NCI-H146 treated with DMSO at 0.1 percent for 48 hours (cell line): ENCODE measurements around the gene COL4A2.
"Not testable (repeated sequence)": the region's sequence is repeated elsewhere in the genome, so short reads cannot be mapped to it uniquely, and the experiment has no call there.

Experiments
- DNase-seq: peaks from one replicate; lab custom pipeline; 2025; ENCODE audit not compliant: unreplicated experiment; lab: John Stamatoyannopoulos, UW

Gene COL4A2

GRCh38 chr13:110320645-110321044, 13.6 kb downstream of the COL4A2 start:
- no peak for DNase-seq

- not testable (repeated sequence) for DNase-seq
These were observed 14.5 kb downstream of the COL4A2 start for GRCh38 chr13:110321573-110321972.

- no peak for DNase-seq
These were observed 15.2 kb downstream of the COL4A2 start for GRCh38 chr13:110322126-110322827.

- DNase-seq: no peak
These were observed 15.7 kb downstream of the COL4A2 start for GRCh38 chr13:110322828-110323171.

- no peak for DNase-seq
These were observed 16.2 kb downstream of the COL4A2 start for GRCh38 chr13:110323172-110323891.

GRCh38 chr13:110324026-110324749, 17.1 kb downstream of the COL4A2 start:
- no peak for DNase-seq

- no peak for DNase-seq
These were observed 19.3 kb downstream of the COL4A2 start for GRCh38 chr13:110326263-110326904.

- DNase-seq: no peak
These were observed 20.1 kb downstream of the COL4A2 start for GRCh38 chr13:110327051-110327721.

GRCh38 chr13:110328573-110328972, 21.5 kb downstream of the COL4A2 start:
- DNase-seq: no peak

GRCh38 chr13:110329258-110329657, 22.2 kb downstream of the COL4A2 start:
- DNase-seq: no peak

- no peak for DNase-seq
These were observed 22.8 kb downstream of the COL4A2 start for GRCh38 chr13:110329798-110330461.

- DNase-seq: no peak
These were observed 23.5 kb downstream of the COL4A2 start for GRCh38 chr13:110330491-110331011.

GRCh38 chr13:110331362-110331761, 24.3 kb downstream of the COL4A2 start:
- no peak for DNase-seq

- no peak for DNase-seq
These were observed 25.7 kb downstream of the COL4A2 start for GRCh38 chr13:110332750-110333149.

- DNase-seq: no peak
These were observed 26.8 kb downstream of the COL4A2 start for GRCh38 chr13:110333837-110334236.

- DNase-seq: no peak
These were observed 27.2 kb downstream of the COL4A2 start for GRCh38 chr13:110334256-110334655.

- no peak for DNase-seq
These were observed 27.9 kb downstream of the COL4A2 start for GRCh38 chr13:110334841-110335490.

- no peak for DNase-seq
These were observed 29.0 kb downstream of the COL4A2 start for GRCh38 chr13:110336108-110336507.

GRCh38 chr13:110336681-110337080, 29.6 kb downstream of the COL4A2 start:
- DNase-seq: no peak

- no peak for DNase-seq
These were observed 30.2 kb downstream of the COL4A2 start for GRCh38 chr13:110337247-110337646.
